ENCODE data around the gene EFR3B. TPM values are rescaled to one million over a fixed set of nuclear protein-coding genes. Genes with fewer than 3 reads are reported as not detected.

Gene EFR3B
- total and polyA plus RNA-seq, 2 donors from 2014 or later, result 0.39 to 1.1 TPM

DNA sequence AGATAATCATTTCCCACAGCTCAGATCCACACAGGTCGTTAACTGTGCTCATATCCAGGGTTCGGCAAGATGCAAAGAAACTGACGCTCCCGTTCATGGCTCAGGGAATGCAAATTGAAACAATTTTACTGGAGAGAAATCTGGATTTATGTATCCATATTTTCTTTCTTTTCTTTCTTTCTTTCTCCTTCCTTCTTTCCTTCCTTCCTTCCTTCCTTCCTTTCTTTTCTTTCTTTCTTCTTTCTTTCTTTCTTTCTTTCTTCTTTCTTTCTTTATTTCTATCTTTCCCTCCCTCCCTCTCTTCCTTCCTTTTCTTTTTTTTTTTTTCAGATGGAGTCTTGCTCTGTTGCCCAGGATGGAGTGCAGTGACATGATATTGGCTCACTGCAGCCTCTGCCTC, 146.5 kb downstream of the EFR3B start:
- H3K36me3 ChIP-seq (ENCODE audit: control insufficient read depth in 2 of 3, insufficient read depth in 3 of 3, low read length in 3 of 3), result no peaks in the 10 kb centered on the region
- DNase-seq (no peak), FAIRE-seq (no peak)
- intact Hi-C loops (cut with DNase I), result no loop called here
- no peak overlapping the region for H3K27ac ChIP-seq (ENCODE audit: low read depth in 2 of 2, low read length in 2 of 2)
- no peaks in the 10 kb centered on the region for H3K4me1 ChIP-seq (ENCODE audit: control insufficient read depth in 2 of 3, insufficient read depth in 2 of 3, low read depth in 1 of 3, low read length in 3 of 3)
- H3K27me3 ChIP-seq (ENCODE audit: control insufficient read depth, insufficient read depth, low read length), result no peaks in the 10 kb centered on the region
- TF ChIP-seq, protein P1, sequence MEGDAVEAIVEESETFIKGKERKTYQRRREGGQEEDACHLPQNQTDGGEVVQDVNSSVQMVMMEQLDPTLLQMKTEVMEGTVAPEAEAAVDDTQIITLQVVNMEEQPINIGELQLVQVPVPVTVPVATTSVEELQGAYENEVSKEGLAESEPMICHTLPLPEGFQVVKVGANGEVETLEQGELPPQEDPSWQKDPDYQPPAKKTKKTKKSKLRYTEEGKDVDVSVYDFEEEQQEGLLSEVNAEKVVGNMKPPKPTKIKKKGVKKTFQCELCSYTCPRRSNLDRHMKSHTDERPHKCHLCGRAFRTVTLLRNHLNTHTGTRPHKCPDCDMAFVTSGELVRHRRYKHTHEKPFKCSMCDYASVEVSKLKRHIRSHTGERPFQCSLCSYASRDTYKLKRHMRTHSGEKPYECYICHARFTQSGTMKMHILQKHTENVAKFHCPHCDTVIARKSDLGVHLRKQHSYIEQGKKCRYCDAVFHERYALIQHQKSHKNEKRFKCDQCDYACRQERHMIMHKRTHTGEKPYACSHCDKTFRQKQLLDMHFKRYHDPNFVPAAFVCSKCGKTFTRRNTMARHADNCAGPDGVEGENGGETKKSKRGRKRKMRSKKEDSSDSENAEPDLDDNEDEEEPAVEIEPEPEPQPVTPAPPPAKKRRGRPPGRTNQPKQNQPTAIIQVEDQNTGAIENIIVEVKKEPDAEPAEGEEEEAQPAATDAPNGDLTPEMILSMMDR (IDR thresholded peaks at IDR 0.05; ENCODE audit: borderline replicate concordance, extremely low read depth, insufficient read depth), result no peak
- no peak overlapping the region for H3K9ac ChIP-seq (ENCODE audit: low read length in 3 of 3)
- H3K4me3 ChIP-seq (ENCODE audit: low read length in 3 of 3), result no peak overlapping the region
- H3K9me3 ChIP-seq (ENCODE audit: control insufficient read depth in 2 of 3, insufficient read depth in 1 of 3, low read length in 3 of 3), result no peaks in the 10 kb centered on the region

DNA sequence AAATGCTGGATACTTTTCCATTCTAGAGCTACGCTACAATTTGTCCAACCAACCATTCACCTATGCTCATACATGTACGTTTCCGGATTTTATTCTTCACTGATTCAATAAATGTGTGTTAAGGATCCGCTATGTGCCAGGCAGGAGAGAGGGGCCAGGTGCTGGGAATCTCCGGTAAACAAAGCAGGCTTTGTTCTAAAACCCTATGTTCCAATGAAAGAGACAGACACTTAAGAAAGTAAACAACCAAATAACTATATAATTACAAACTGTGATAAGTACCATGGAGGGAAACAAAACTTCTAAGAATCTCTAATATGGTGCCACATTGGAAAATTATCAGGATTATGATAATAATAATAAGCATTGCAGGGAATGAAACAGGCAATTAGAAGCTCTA, 148.7 kb downstream of the EFR3B start:
- H3K27ac ChIP-seq (ENCODE audit: low read depth in 2 of 2, low read length in 2 of 2), result no peak overlapping the region
- H3K4me1 ChIP-seq (ENCODE audit: control insufficient read depth in 2 of 3, insufficient read depth in 2 of 3, low read depth in 1 of 3, low read length in 3 of 3), result no peaks in the 10 kb centered on the region
- TF ChIP-seq, protein P1 (IDR thresholded peaks at IDR 0.05; ENCODE audit: borderline replicate concordance, extremely low read depth, insufficient read depth), result no peak
- no peaks in the 10 kb centered on the region for H3K36me3 ChIP-seq (ENCODE audit: control insufficient read depth in 2 of 3, insufficient read depth in 3 of 3, low read length in 3 of 3)
- no peaks in the 10 kb centered on the region for H3K9me3 ChIP-seq (ENCODE audit: control insufficient read depth in 2 of 3, insufficient read depth in 1 of 3, low read length in 3 of 3)
- no peaks in the 10 kb centered on the region for H3K27me3 ChIP-seq (ENCODE audit: control insufficient read depth, insufficient read depth, low read length)
- FAIRE-seq, result no peak
- no peak for DNase-seq
- no peak overlapping the region for H3K4me3 ChIP-seq (ENCODE audit: low read length in 3 of 3)
- no peak overlapping the region for H3K9ac ChIP-seq (ENCODE audit: low read length in 3 of 3)
- intact Hi-C loops (cut with DNase I), result no loop called here

DNA sequence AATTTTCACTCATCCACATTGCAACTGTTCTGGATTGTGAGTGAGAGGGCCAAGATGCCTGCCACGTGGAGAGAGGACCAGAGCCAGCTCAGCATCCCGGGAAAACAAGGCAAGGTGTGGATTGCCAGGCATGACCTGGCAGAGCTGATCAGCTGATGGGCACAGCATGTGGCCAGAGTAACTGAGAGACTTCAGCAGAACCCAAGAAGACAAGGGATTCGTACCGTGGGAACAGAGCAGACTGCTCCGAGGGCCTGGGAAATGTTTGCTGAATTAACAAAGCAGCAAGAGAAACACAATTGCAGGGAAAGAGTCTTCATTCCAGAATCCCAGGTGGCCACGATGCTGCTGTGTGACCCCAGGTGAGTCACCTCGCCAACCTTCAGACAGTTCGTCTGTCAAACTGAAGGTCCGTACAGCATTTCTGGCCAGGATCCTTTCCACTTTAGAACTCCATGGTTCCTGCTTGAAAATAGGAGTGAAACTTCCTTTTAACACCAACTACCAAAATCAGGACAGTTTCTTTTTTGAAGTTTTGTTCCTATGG, 152.8 kb downstream of the EFR3B start:
- Histone ChIP-seq H3K36me3 (ENCODE audit: control insufficient read depth in 2 of 3, insufficient read depth in 3 of 3, low read length in 3 of 3) (no peaks in the 10 kb centered on the region), H3K9ac (ENCODE audit: low read length in 3 of 3) (no peak overlapping the region), H3K27ac (ENCODE audit: low read depth in 2 of 2, low read length in 2 of 2) (no peak overlapping the region), H3K27me3 (ENCODE audit: control insufficient read depth, insufficient read depth, low read length) (no peaks in the 10 kb centered on the region), H3K9me3 (ENCODE audit: control insufficient read depth in 2 of 3, insufficient read depth in 1 of 3, low read length in 3 of 3) (no peaks in the 10 kb centered on the region), H3K4me3 (ENCODE audit: low read length in 3 of 3) (no peak overlapping the region), H3K4me1 (ENCODE audit: control insufficient read depth in 2 of 3, insufficient read depth in 2 of 3, low read depth in 1 of 3, low read length in 3 of 3) (peaks cover 0 to 2% (median 0%) of the 10 kb centered on the region in 3 donors)
- no peak for FAIRE-seq
- no peak for DNase-seq
- intact Hi-C loops (cut with DNase I), result no loop called here
- TF ChIP-seq, protein P1 (IDR thresholded peaks at IDR 0.05; ENCODE audit: borderline replicate concordance, extremely low read depth, insufficient read depth), result no peak
